Activated effector memory CD4-positive, alpha-beta T cell treated with anti-CD3 and anti-CD28 coated beads, Interleukin-2, amount 50 U/mL, for 16 hours (primary cell): ENCODE results near the gene P2RX1.

Source experiments
- DNase-seq: peaks from one replicate; pipeline ENCODE4 v3.0.0-alpha.2; 2020

Gene P2RX1

GRCh38 chr17:3923466-3924190 lies 7.4 kb upstream of the P2RX1 start:
- DNase-seq = no peak

DNA sequence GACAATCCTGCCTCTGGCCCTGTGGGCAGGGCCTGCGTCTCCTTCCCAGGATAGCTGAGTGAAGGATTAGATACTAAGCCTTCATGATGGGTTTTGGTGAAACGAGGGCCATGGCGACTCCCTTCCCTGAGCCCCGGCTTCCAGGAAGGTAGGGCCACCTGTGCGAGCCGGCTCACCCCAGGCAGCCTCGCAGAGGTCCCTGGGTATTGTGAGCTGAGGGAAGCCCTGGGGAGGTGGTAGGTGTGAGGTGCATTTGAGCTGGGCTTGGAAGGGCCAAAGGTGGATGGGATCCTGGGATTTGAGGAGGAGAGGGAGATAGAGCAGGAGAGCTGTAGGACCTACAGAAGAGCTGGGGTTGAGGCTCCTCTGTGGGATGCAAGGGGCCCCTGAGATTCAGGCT lies 6.5 kb upstream of the P2RX1 start:
- DNase-seq = no peak

GRCh38 chr17:3921502-3922319 lies 5.4 kb upstream of the P2RX1 start:
- DNase-seq = no peak

DNA sequence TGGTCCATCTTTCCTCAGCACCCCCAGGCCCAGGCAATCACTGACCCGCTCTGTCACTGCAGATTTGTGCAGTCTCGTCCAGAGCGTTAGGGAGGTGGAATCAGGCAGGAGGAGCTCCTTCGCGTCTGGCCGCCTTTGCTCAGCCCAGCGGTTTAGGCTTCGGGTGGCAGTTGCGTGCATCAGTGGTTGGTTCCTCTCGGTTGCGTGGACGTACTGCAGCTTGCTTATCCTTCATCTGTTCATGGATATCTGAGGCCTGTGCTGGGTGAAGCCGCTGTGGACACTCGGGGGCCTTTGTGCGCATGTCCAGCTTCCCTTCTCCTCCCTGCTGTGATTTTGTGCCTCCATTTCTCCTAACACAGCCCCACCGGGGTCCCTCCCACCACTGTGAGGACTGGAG lies 4.7 kb upstream of the P2RX1 start:
- no peak for DNase-seq

DNA sequence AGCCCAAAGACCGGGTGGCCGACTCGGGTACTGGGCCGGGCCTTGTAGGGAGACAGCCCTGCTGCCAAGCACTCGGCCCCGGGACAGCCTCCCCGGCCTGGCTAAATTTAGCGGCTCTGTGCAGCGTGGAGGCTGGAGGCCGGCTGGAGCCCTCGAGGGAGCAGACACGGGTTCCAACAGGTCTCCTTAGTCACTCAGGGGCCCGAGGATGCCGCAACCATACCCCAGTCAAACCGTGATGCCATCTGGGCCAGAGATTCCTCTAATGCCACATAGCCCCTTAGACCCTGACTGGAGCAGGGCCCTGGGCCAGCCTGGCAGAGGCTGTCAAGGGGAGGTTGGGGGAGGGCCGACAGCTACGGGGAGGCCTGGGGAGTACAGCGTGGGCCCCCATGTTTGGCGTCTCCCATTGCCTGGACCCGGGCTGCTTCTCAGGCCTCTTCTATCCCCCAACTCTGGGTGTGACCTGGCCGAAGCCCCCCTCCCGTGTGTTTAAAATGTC lies 2.9 kb upstream of the P2RX1 start:
- no peak for DNase-seq

DNA sequence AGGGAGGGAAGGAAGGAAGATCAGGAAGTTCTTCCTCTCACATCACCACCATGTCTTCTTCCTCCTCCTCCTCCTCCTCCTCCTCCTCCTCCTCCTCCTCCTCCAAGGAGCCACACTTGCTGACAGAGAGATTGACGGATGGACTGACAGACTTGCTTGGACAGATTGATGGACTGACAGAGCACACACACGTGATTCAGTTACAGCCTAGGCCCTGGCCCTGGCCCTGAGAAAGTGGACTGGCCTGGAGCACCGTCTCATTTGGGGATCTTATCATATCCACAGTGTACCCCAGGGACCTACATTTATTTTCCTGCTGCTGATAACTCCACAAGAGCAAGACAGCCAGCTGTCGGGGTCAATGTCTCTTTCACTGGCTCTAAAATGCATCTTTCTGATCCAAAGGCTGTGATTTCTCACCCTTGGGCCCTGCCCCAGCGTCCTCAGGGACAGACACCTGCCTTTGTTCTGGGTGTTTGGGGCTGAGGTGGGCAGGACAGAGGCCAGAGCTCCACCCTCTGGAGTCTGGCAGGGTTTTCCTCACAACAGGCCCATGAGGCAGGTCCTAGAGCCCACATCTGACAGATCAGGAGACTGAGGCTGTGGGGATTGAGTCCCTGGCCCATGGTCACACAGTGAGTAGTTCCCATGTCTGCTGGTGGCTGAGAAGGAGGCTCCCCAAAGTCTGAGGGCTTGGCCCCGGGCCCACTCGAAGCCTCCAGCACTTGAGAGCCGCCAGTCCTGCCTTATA lies 2.3 kb upstream of the P2RX1 start:
- no peak for DNase-seq

DNA sequence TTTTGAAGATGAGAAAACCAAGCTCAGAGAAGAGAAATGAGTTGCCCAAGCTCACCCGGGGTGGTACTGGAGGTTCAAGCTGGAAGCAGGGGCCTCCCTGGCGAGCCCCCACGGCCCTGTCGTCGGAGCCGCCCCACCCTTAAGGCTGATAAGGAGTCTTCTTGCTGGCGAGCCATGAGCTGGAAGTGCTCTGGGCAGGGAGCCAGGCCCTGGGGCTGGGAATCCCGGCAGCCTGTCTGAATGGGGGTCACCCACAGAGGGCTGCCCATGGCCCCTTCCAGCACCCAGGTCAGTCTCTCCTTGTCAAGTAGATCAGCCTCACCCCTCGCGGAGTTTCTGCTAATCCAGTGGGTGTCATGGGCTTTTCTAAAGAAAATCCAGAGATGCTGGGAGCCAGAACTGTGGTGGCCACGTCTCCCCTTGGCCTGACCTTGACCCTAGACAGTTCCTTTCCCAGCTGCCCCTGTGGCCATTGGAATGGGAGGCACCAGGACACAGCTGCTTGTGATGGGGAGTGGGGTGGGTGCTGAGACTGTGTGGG lies 1.2 kb upstream of the P2RX1 start:
- no peak for DNase-seq

GRCh38 chr17:3916825-3917224 lies 560 bp upstream of the P2RX1 start:
- DNase-seq = no peak

GRCh38 chr17:3915581-3915994 lies 677 bp downstream of the P2RX1 start:
- no peak for DNase-seq

GRCh38 chr17:3914312-3914670 lies 2.0 kb downstream of the P2RX1 start:
- no peak for DNase-seq

GRCh38 chr17:3913531-3914311 lies 2.5 kb downstream of the P2RX1 start:
- peak; percentile 93 for DNase-seq

DNA sequence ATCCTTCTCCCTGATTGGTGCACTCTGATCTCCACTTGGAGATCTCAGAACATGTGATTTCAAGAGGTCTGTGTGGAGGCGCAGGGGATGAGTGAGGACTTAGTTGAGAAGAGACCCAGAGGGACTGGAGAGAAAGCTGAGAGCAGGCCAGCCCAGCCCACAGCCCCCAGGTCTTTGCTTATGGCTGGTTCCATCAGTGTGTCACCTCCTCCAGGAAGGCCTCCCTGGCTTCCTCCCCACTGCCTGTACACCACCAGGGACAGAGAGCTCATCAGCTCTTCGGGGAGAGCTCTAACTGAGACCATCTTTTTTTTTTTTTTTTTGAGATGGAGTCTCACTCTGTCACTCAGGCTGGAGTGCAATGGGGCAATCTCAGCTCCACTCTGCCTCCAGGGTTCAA lies 3.4 kb downstream of the P2RX1 start:
- DNase-seq = no peak

- DNase-seq = peak; percentile 82
Observed at GRCh38 chr17:3911271-3912053, 4.8 kb downstream of the P2RX1 start.

DNA sequence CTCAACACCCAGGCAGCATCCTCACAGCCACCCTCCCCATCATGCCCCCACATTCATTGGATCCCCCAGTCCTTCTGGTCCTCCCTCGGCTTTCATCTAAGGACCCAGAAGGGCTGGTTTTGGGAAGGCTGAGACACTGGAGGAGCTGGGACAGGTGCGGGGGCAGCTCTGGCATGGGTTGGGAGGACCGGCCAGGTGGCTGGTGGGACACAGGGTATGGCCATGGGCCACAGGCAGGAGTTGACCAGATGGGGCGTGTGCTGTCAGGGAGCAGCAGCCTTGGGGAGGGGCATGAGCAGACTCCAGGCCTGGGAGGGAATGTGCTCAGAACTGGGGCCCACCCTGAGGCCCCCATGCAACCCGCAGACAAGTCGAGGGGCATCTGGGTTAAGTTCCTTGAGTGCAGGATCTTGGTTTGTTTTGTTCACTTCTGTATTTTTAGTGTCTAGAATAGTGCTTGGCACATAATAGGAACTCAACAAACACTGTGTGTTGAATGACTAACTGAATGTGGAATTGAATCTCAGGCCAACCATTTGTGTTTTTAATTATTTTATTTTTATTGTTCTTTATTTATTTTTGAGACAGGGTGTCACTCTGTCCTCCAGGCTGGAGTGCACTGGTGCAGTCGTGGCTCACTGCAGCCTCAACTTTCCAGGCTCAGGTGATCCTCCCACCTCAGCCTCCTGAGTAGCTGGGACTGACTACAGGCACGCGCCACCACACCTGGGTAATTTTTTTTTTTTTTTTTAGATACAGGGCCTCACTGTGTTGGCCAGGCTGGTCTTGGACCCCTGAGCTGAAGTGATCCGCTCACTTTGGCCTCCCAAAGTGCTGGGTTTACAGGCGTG lies 5.6 kb downstream of the P2RX1 start:
- no peak for DNase-seq

GRCh38 chr17:3909257-3909656 lies 7.0 kb downstream of the P2RX1 start:
- DNase-seq = no peak

GRCh38 chr17:3907483-3908216 lies 8.6 kb downstream of the P2RX1 start:
- no peak for DNase-seq

DNA sequence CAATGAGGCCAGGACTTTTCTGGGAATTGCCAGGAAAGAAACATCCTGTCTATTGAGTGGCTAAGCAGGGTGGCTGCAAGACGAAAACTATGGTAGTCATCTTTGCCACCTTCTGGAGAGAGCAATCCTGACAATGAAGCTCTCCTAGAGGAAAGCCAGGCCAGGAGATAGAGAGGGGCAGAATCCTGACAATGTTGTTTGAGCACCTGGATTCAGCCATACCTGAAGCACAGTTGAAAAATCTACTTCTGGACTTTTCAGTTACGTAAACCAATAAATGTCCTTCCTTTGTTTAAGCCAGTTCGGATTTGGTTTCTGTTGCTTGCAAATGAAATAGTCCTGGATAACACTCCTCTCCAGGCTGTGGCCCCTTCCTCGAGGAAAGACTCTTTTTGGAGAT lies 9.4 kb downstream of the P2RX1 start:
- DNase-seq = no peak

DNA sequence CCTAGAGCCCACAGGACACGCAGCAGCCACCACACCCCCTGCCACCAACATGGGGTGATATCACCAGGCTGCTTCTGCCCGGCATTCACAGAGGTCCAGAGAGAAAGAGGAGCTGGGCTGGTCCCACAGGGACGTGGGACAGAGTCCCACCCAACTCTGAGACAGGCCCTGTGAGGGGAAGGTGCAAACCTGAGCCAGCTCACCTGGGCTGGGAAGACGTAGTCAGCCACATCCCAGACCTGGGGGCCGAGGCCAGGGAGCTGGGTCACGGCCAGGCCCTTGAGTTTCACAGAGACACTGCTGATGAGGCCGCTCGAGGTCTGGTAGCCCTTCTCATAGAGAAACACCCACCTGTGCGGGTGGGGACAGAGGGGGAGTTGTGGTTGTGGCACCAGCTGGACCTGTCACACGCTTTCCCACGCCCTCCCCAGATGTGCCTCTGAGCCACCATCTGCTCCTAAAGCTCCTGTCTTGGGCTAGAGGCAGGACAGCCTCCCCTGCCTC lies 11.2 kb downstream of the P2RX1 start:
- DNase-seq = no peak

DNA sequence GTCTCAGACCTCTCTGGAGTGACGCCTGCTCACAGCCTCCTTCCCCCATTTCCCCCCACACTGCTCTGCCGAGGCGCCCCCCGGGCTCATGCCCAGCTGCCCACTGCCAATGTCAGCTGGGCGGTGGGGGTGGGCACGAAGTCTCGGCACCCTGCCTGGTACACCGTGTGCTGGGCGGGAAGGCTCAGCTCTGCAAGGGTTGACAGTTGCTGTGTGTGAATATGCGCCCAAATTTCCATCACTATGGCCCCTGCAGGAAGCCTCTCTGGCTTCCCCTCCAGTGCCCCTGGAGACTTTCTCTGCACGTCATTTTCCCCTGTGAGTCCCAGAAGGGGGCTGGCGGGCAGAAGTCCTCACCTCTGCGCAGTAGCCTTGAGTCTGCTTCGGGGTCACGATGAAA lies 11.8 kb downstream of the P2RX1 start:
- no peak for DNase-seq

GRCh38 chr17:3903881-3904290 lies 12.4 kb downstream of the P2RX1 start:
- no peak for DNase-seq
